ENCODE measurements around the gene SLC28A1. TPM values are rescaled to one million over a fixed set of nuclear protein-coding genes. Genes with fewer than 3 reads are reported as not detected.
A peak's percentile ranks its signal among the peaks of the same experiment; 100 is the strongest.

Gene SLC28A1
- total RNA-seq, 1 experiment from 2014 or later, result not detected

DNA sequence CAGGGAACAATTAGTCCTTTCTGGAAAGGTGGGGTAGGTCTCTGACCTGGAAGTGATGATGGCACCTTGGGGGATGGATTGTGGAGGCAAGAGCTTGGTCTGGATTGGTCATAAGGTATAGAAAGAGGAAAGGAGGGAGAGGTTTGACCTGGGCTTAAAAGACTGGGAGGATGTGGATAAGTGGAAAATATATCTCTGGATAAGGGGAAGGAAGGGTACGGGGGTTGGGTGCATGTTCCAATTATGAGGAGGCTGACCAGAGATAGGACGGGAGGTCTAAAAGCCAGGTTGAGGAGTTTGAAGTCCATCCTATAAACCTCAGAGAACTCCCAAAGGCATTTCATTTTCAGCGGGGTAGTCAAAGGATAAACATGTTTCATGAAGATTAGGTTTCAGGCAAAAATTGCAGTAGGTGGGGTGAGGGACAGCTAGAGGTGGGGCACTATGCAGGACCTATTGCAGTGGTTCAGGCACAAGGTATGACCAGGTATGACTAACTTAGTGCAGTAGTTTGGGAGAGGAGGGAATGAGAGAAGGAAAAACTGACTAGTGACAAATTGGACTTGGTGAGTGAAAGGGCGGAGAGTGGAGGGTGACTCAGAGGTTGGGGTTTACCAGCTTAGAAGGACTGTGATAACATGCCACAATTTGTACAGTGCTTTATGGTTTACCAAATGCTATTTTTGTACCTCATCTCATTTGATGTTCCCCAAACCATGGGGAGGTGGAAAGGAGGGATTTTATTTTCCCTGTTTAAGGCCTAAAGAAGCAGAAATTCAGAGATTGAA, 107.9 kb downstream of the SLC28A1 start:
- H3K4me1 ChIP-seq (ENCODE audit: control insufficient read depth in 1 of 2, insufficient read depth in 2 of 2, low read length in 2 of 2), result peaks cover 13 to 25% of the 10 kb centered on the region in 2 experiments
- RAD21 ChIA-PET (ENCODE audit: low non-redundant PET in 1 of 2, low total read pairs in 2 of 2, uncharacterized antibody in 2 of 2, unreplicated experiment in 2 of 2), result no interaction called here
- no peaks in the 10 kb centered on the region for H3K9me3 ChIP-seq (ENCODE audit: control insufficient read depth in 1 of 2, insufficient read depth in 1 of 2, low read depth in 1 of 2, low read length in 2 of 2)
- intact Hi-C loops (cut with micrococcal nuclease), result no loop called here
- H3K9me2 ChIP-seq (ENCODE audit: insufficient read depth), result no peaks in the 10 kb centered on the region
- DNase-seq (ENCODE audit: low read depth, low spot score) (peak; percentile 93), ATAC-seq (peak; percentile 96)
- H3K4me2 ChIP-seq (ENCODE audit: low read length), result peak overlapping the region; percentile 61
- H4K20me1 ChIP-seq (ENCODE audit: insufficient read depth), result no peaks in the 10 kb centered on the region
- H3K9ac ChIP-seq (ENCODE audit: low read length), result peak overlapping the region; percentile 29
- H3K27me3 ChIP-seq (ENCODE audit: insufficient read depth, low read length), result no peaks in the 10 kb centered on the region
- H2AFZ ChIP-seq (ENCODE audit: low read depth, low read length, poor library complexity, severe bottlenecking), result no peak overlapping the region
- POLR2A ChIA-PET, result interaction anchor here (0.7 to 2.1 kb wide), 2 partner anchors 11 to 13 kb away, joined by 3 to 6 read pairs; partner anchors contain the start of gene PDE8A
- H3K4me3 ChIP-seq (replicated peaks in 1 of 2; ENCODE audit: low read depth in 1 of 2, low read length in 2 of 2), result peak overlapping the region in 1 of 2 experiments; percentile 27; a peak in 2 of 4 replicates
- CTCF ChIA-PET, result interaction anchor here (1.0 to 1.3 kb wide), 3 partner anchors 11 to 52 kb away, joined by 3 read pairs; no protein-coding TSS in a partner anchor
- BruUV-seq (replicated peaks), result no TSS peak
- peaks cover 85% of the 10 kb centered on the region for H3K79me2 ChIP-seq (ENCODE audit: insufficient read depth, low read length)
- H3K27ac ChIP-seq (ENCODE audit: low read depth, low read length), result peak overlapping the region; percentile 35; the same call in 1 of the 2 replicates
- H3K36me3 ChIP-seq (ENCODE audit: control insufficient read depth in 1 of 2, insufficient read depth in 2 of 2, low read length in 2 of 2), result no peaks in the 10 kb centered on the region
- TF ChIP-seq TCF7L2 (IDR thresholded peaks at IDR 0.05; ENCODE audit: borderline replicate concordance, extremely low read depth, insufficient read depth, insufficient read length) (no peak), ZFX (IDR thresholded peaks at IDR 0.05) (no peak), RAD21 (IDR thresholded peaks at IDR 0.05; ENCODE audit: low read depth) (no peak), SP1 (IDR thresholded peaks at IDR 0.05; ENCODE audit: low read depth) (peak; percentile 80), ZNF274 (IDR thresholded peaks at IDR 0.05; ENCODE audit: low read depth, low read length) (no peak), POLR2A (IDR thresholded peaks at IDR 0.05; ENCODE audit: borderline replicate concordance, extremely low read depth, insufficient read depth, insufficient read length) (no peak), CBX3 (IDR thresholded peaks at IDR 0.05; ENCODE audit: low read depth) (0 out of 2 replicates have a peak, but pooled peaks have one; percentile 76), YY1 (IDR thresholded peaks at IDR 0.05; ENCODE audit: extremely low read depth, insufficient replicate concordance, low read depth, low read length) (no peak), EGR1 (IDR thresholded peaks at IDR 0.05; ENCODE audit: low read depth) (no peak), FOSL1 (IDR thresholded peaks at IDR 0.05; ENCODE audit: low read depth) (peak; percentile 89), ELF1 (IDR thresholded peaks at IDR 0.05; ENCODE audit: borderline replicate concordance, low read depth) (no peak), CEBPB (IDR thresholded peaks at IDR 0.05; ENCODE audit: low read depth) (no peak), POLR2AphosphoS5 (IDR thresholded peaks at IDR 0.05; ENCODE audit: low read depth, low read length) (peak; percentile 30; the same call in 1 of the 2 replicates), SRF (IDR thresholded peaks at IDR 0.05; ENCODE audit: low read depth) (0 out of 2 replicates have a peak, but pooled peaks have one; percentile 42), REST (IDR thresholded peaks at IDR 0.05; ENCODE audit: low read depth) (no peak), EZH2 (IDR thresholded peaks at IDR 0.05) (no peak), CTCF (IDR thresholded peaks at IDR 0.05 in 2 of 3, conservative IDR thresholded peaks at IDR 0.05 in 1 of 3; ENCODE audit: borderline replicate concordance in 1 of 3, insufficient read depth in 1 of 3, low read depth in 2 of 3, low read length in 2 of 3) (no peak), MAX (IDR thresholded peaks at IDR 0.05) (peak; percentile 62)
- TF ChIP-seq, protein P1, sequence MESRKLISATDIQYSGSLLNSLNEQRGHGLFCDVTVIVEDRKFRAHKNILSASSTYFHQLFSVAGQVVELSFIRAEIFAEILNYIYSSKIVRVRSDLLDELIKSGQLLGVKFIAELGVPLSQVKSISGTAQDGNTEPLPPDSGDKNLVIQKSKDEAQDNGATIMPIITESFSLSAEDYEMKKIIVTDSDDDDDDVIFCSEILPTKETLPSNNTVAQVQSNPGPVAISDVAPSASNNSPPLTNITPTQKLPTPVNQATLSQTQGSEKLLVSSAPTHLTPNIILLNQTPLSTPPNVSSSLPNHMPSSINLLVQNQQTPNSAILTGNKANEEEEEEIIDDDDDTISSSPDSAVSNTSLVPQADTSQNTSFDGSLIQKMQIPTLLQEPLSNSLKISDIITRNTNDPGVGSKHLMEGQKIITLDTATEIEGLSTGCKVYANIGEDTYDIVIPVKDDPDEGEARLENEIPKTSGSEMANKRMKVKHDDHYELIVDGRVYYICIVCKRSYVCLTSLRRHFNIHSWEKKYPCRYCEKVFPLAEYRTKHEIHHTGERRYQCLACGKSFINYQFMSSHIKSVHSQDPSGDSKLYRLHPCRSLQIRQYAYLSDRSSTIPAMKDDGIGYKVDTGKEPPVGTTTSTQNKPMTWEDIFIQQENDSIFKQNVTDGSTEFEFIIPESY (IDR thresholded peaks at IDR 0.05; ENCODE audit: extremely low read depth, insufficient replicate concordance, low read length), result peak; percentile 46
